Hindlimb muscle (tissue), 1 donor: ENCODE measurements around the gene MYDGF. TPM values are rescaled to one million over a fixed set of nuclear protein-coding genes. Genes with fewer than 3 reads are reported as not detected.

Experiments
- DNase-seq: peaks from one replicate; pipeline ENCODE4 v3.0.0-alpha.2; 2013
- polyA plus RNA-seq: library from polyadenylated mRNA; unstranded; fragments of 120-200 nt; gene quantifications from one replicate; pipeline ENCODE4 v1.2.1, GENCODE V29; 2013; ENCODE audit not compliant: insufficient read length

MYDGF gene
- polyA plus RNA-seq, 1 donor: 56.4 TPM

GRCh38 chr19:4640247-4641000 is 29.7 kb downstream of the MYDGF start:
- DNase-seq: no peak

DNA sequence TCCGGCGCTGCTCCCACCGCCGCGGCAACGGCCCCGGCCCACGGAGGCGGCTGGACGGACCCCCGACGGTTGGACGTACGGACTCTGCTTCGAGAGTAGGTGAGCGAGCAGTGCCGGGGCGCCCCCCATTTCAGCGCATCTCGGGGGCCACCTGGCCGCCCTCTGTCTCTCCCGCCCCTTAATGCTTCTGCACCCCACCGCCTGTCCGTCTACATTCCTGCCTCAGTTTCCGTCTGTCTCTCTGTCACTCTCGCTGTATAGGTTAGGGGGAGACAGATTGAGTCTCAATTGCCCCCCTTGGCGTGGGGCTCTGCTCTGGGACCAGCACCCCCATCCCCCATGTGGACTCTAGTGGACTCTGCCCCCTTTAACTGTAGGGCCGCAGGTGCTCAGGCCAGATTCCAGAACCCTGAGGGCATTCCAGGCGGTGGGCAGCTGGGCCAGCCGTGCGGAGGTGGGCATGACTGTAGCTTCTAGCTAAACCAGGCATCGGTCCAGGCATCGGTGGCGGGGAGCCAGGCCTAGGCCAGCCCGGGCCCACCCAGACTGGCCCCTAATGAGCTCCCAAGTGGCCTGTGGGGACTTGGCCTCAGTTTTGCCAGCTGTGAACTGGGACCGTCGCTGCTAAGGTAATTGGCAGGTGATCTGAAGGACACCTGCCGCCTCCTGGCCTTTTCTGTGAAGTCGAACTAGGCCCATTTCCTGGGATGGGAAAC is 30.5 kb downstream of the MYDGF start:
- DNase-seq: no peak

GRCh38 chr19:4638828-4639530 is 31.2 kb downstream of the MYDGF start, which contains the start of gene TNFAIP8L1:
Gene TNFAIP8L1, plus strand, starts transcription at chr19:4639516. Its CDS starts 12,354 bp downstream, at chr19:4651870.
- DNase-seq: peak; percentile 91

- peak; percentile 67 for DNase-seq
Observed at GRCh38 chr19:4638317-4638716, 31.8 kb downstream of the MYDGF start.

DNA sequence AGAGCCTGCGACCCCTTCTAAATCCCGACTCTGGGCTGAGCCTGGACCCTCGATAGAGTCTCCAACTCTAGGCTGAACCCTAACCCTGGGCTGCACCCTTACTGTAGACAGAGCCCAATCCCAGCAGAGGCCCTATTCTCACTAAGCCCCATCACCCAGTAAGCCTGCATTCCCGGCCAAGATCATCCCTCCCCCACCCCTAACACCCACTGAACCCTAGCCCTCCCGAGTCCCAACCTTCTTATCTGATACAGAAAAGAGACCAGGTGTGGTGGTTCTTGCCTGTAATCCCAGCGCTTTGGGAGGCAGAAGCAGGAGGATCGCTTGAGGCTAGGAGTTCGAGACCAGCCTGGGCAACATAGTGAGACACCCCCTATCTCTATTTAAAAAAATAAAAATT is 33.4 kb downstream of the MYDGF start:
- DNase-seq: no peak

- peak; percentile 76 for DNase-seq
Observed at GRCh38 chr19:4636151-4636717, 33.9 kb downstream of the MYDGF start.

DNA sequence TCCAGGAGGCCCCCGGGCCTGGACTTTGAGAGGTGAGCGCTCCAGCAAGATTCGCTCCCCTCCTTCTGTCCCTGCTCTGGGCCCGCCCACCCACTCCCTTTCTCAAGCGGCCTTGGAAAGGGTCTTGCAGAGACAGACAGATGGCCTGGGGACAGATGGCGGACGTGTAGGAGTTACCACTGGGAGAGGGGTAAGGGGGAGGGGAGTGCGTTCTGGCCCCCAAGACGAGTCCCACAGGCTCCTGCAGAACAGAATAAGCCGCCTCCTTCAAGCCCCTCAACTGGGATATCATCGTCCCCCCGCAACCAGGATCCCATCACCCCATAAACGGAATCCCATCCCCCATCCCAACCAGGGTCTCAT is 34.4 kb downstream of the MYDGF start:
- no peak for DNase-seq

GRCh38 chr19:4633140-4633967 is 36.8 kb downstream of the MYDGF start:
- DNase-seq: no peak

DNA sequence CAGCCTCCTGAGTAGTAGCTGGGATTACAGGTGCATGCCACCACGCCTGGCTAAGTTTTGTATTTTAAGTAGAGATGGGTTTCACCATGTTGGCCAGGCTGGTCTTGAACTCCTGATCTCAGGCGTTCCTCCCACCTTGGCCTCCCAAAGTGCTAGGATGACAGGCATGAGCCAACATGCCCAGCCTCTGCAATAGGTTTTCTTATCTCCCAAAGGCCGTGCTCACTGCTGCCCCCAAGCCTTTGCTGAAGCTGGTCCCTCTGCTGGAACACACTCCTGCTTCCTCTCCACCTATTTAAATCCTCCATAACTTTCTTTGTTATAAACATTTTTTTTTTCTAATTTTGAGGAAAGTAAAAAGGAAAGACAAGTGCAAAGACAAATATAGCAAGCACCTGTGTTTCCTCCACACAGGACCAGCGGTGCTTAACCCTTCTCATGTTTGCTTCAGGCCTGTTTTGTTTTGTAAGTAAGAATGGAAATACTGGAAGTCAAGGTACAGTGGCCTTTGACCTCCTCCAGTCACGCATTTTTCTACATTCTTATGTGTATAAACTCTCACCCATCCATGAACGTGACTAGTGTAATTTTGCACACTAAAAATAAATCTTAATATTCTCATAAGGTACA is 45.3 kb downstream of the MYDGF start:
- DNase-seq: no peak

DNA sequence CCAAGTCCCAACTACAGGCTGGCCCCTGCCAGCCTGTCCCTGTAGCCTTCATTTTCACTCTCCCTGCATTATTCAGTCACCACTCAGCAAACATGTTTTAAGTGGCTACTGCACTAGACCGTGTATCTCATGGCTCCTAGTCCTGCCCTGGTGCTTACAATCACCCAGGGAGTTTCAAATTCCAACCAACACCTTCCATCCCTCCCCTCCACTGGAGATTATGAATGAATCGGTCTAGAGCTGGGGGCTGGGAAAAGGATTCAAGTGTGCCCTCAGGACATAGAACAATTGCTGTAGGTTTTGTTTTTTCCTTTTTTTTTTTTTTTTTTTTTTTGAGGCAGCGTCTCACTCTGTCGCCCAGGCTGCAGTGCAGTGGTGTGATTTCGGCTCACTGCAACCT is 45.8 kb downstream of the MYDGF start:
- no peak for DNase-seq

- DNase-seq: no peak
Observed at GRCh38 chr19:4622695-4623421, 47.3 kb downstream of the MYDGF start.

DNA sequence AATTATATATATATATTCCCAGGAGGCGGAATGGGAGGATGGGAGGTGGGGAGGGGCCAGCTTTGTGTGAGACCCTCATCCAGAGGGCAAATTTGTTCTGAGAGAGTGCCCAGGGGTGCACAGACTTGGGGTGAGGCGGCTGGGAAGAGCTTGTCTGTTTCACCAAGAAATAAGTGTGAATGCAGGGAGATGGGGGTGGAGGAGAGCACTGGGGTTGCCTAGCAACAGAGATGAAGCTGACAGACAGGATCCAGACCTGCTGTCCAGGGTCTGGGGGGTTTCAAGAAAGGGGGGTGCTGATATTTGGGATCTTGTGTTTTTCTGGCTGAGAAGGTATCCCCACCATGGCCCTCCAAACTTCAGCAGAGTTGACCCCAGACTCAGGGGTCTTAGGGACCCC is 49.5 kb downstream of the MYDGF start:
- no peak for DNase-seq

DNA sequence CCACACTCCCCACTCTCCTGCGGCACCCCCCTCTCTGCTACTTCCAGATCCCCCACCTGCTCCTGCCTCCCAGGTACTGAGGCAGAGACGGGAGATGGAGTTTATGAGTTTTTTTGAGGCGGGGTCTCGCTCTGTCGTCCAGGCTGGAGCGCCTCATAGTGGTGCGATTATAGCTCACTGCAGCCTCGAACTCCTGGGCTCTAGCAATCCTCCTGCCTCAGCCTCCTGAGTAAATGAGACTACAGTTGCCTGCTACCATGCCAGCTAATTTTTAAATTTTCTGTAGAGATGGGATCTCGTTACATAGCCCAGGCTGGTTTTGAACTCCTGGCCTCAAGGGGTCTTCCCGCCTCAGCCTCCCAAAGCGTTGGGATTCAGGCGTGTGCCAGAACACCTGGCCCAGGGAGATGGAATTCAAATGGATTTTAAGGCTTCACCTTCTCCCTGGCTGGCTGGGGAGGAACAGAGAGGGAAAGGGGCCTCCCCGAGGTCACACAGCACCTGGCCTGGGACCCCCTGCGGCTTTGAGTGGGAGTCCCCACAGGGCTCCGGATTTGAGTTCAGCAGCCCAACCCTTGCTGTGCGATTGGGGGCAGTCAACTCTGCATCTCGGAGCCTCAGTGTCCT is 50.4 kb downstream of the MYDGF start:
- no peak for DNase-seq

- DNase-seq: no peak
Observed at GRCh38 chr19:4618019-4618418, 52.1 kb downstream of the MYDGF start.

GRCh38 chr19:4613254-4613751 is 56.8 kb downstream of the MYDGF start:
- DNase-seq: no peak

GRCh38 chr19:4609878-4610511 is 60.1 kb downstream of the MYDGF start:
- DNase-seq: no peak
